Measurements from ENCODE around the gene ATP6V0A4. TPM values are rescaled to one million over a fixed set of nuclear protein-coding genes. Genes with fewer than 3 reads are reported as not detected.

Gene ATP6V0A4
- total RNA-seq, 2 experiments from 2014 or later: not detected

Other genes with a start within 250 kb of the ATP6V0A4 start
- gene SVOPL, start 96.8 kb downstream of the ATP6V0A4 start, total RNA-seq: under 1 TPM; 0.70 TPM
- not detected for gene TMEM213, start 202 bp downstream of the ATP6V0A4 start, total RNA-seq
- 1 to 10 TPM; 1.7 to 2.2 TPM for gene KIAA1549, start 183.2 kb upstream of the ATP6V0A4 start, total RNA-seq
- 10 to 100 TPM; 12.9 to 13.4 TPM for gene ZC3HAV1L, start 237.8 kb upstream of the ATP6V0A4 start, total RNA-seq